Mesendoderm (in vitro differentiated cells): ENCODE data around the gene TRIM43. TPM values are rescaled to one million over a fixed set of nuclear protein-coding genes. Genes with fewer than 3 reads are reported as not detected.
"Not testable (repeated sequence)": the region's sequence is repeated elsewhere in the genome, so short reads cannot be mapped to it uniquely, and the experiment has no call there.

Source experiments
- DNase-seq: peaks from one replicate; pipeline ENCODE4 v3.0.0; 2013
- H2AK5ac ChIP-seq: 2 replicates; pipeline ENCODE4 v1.6.1; 2013; ENCODE audit warnings: low read length, inconsistent platforms
- H2BK120ac ChIP-seq: 2 replicates; pipeline ENCODE4 v1.6.1; 2013; ENCODE audit warnings: low read depth, mild to moderate bottlenecking, low read length, moderate library complexity, mixed read lengths
- H2BK15ac ChIP-seq: replicated peaks from 2 replicates; pipeline ENCODE4 v1.6.1; 2013; ENCODE audit warnings: low read depth, mild to moderate bottlenecking, moderate library complexity
- H2BK5ac ChIP-seq: 2 replicates; pipeline ENCODE4 v1.6.1; 2013; ENCODE audit warnings: low read length, inconsistent platforms
- H3K18ac ChIP-seq: 2 replicates; pipeline ENCODE4 v1.6.1; 2013; ENCODE audit warnings: mild to moderate bottlenecking, low read length, mixed read lengths
- H3K23ac ChIP-seq: one replicate; pipeline ENCODE4 v1.6.1; 2013; ENCODE audit warnings: low read length
- H3K27ac ChIP-seq: 2 replicates; pipeline ENCODE4 v1.5.1; 2013; ENCODE audit warnings: low read depth, mild to moderate bottlenecking, inconsistent platforms, low read length, moderate library complexity
- H3K27me3 ChIP-seq: 2 replicates; pipeline ENCODE4 v1.6.1; 2013; ENCODE audit warnings: low read length, control low read depth, mild to moderate bottlenecking, inconsistent platforms; ENCODE audit not compliant: insufficient read depth, poor library complexity
- H3K36me3 ChIP-seq: 2 replicates; pipeline ENCODE4 v1.6.1; 2013; ENCODE audit warnings: low read length, inconsistent platforms; ENCODE audit not compliant: control insufficient read depth, insufficient read depth
- H3K4ac ChIP-seq: one replicate; pipeline ENCODE4 v1.6.1; 2013; ENCODE audit warnings: low read depth, mild to moderate bottlenecking, low read length, moderate library complexity
- H3K4me1 ChIP-seq: 2 replicates; pipeline ENCODE4 v1.6.1; 2013; ENCODE audit warnings: low read depth, low read length, inconsistent platforms; ENCODE audit not compliant: control insufficient read depth
- H3K4me2 ChIP-seq: 2 replicates; pipeline ENCODE4 v1.6.1; 2013; ENCODE audit warnings: low read length
- H3K4me3 ChIP-seq: 2 replicates; pipeline ENCODE4 v1.5.1; 2013; ENCODE audit warnings: mild to moderate bottlenecking, low read length
- H3K56ac ChIP-seq: one replicate; pipeline ENCODE4 v1.6.1; 2013; ENCODE audit warnings: low read length
- H3K79me1 ChIP-seq: 2 replicates; pipeline ENCODE4 v1.6.1; 2013; ENCODE audit warnings: low read length, inconsistent platforms
- H3K79me2 ChIP-seq: 2 replicates; pipeline ENCODE4 v1.6.1; 2013; ENCODE audit warnings: mild to moderate bottlenecking, low read length; ENCODE audit not compliant: control insufficient read depth, insufficient read depth
- H3K9ac ChIP-seq: 2 replicates; pipeline ENCODE4 v1.6.1; 2013; ENCODE audit warnings: low read length, inconsistent platforms
- H4K5ac ChIP-seq: one replicate; pipeline ENCODE4 v1.6.1; 2013; ENCODE audit warnings: low read length
- H4K8ac ChIP-seq: one replicate; pipeline ENCODE4 v1.6.1; 2013; ENCODE audit warnings: low read depth, mild to moderate bottlenecking, control low read depth, low read length, moderate library complexity
- WGBS: extraction: QIAGEN DNeasy Blood & Tissue Kit; methylation state at CpG from one replicate; pipeline ENCODE4 v1.1.7; 2013; ENCODE audit warnings: low lambda C conversion rate, missing lambda C conversion rate; ENCODE audit not compliant: insufficient coverage; ENCODE audit errors: extremely low coverage; 5-methylcytosine and 5-hydroxymethylcytosine counted together
- polyA plus RNA-seq, 2 experiments: library from polyadenylated mRNA; stranded (reverse); fragments of 200-250 nt; gene quantifications; one replicate each; pipeline ENCODE4 v1.2.3, GENCODE V29; 2013

Gene TRIM43
- not detected for polyA plus RNA-seq (2013, experiment 1 of 2)
- not detected for polyA plus RNA-seq (2013, experiment 2 of 2)

DNA sequence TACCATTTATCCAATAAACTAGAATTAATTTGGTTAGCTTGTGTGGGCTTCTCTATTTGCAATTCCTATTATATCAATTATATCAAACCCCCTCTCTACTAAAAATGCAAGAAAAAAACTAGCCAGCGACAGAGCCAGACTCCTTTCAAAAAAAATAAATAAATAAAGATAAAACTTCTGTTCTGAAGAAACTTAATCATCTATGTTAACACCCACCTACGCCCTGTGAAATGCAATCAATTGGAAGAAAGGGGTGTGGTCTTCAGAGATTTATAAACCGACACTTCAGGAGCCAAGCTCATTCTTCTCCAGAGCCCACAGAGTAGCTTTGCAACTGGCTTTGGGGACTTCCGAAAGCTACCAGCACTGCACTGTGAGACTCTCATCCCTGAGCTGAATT lies at the start of gene TRIM43:
TSS of gene TRIM43 (plus strand) at position 301 of the 400 bp plus-strand sequence. CDS start 2,023 bp downstream, outside the sequence.
- no CpG with 5 or more reads among the region's 4 CpGs for WGBS

DNA sequence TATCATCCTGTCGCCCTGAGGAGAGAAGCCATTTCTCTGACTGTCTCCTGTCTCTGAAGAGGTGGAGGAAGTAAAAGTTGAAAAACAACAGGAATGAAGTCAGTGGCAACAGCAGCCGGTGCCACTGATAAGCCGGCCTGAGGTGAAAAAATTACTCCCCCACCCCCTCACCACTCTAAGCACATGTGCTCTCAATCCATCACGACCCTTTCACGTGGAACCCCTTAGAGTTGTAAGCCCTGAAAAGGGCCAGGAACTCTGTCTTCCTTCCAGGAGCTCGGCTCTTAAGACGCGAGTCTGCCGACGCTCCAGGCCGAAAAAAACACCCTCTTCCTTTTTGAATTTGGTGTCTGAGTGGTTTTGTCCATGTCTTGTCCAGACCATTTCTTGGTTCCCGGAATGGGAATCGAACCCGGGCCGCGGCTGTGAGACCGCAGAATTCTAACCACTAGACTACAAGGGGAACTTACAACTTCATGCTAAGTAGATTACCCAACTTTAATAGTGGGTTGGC lies 40.7 kb upstream of the TRIM43 start:
- no peaks in the 10 kb centered on the region for H3K79me2 ChIP-seq
- H3K9ac ChIP-seq: no peak overlapping the region
- H4K5ac ChIP-seq: no peak overlapping the region
- no peak overlapping the region for H3K4ac ChIP-seq
- no peak overlapping the region for H3K56ac ChIP-seq
- no peak overlapping the region for H3K4me3 ChIP-seq
- no peak overlapping the region for H3K18ac ChIP-seq
- H4K8ac ChIP-seq: no peak overlapping the region
- H3K79me1 ChIP-seq: no peaks in the 10 kb centered on the region
- H2BK15ac ChIP-seq: no peak overlapping the region
- H3K23ac ChIP-seq: no peak overlapping the region
- H2BK120ac ChIP-seq: no peak overlapping the region
- no peak overlapping the region for H3K4me2 ChIP-seq
- H2BK5ac ChIP-seq: no peak overlapping the region
- H3K36me3 ChIP-seq: no peaks in the 10 kb centered on the region
- H3K27ac ChIP-seq: no peak overlapping the region
- DNase-seq: no peak
- no CpG with 5 or more reads among the region's 17 CpGs for WGBS
- H3K4me1 ChIP-seq: no peaks in the 10 kb centered on the region
- no peaks in the 10 kb centered on the region for H3K27me3 ChIP-seq
- no peak overlapping the region for H2AK5ac ChIP-seq

More for the DNA sequence above, at the start of gene TRIM43:
- not testable (repeated sequence) for H3K79me2 ChIP-seq, DNase-seq, H3K79me1 ChIP-seq, H2BK5ac ChIP-seq, H2BK120ac ChIP-seq, H3K4ac ChIP-seq, H3K4me2 ChIP-seq, H2AK5ac ChIP-seq, H3K9ac ChIP-seq, H3K23ac ChIP-seq, H4K5ac ChIP-seq, H3K36me3 ChIP-seq, H2BK15ac ChIP-seq, H3K4me3 ChIP-seq, H3K27me3 ChIP-seq, H3K4me1 ChIP-seq, H3K27ac ChIP-seq, H3K56ac ChIP-seq, H3K18ac ChIP-seq, H4K8ac ChIP-seq

DNA sequence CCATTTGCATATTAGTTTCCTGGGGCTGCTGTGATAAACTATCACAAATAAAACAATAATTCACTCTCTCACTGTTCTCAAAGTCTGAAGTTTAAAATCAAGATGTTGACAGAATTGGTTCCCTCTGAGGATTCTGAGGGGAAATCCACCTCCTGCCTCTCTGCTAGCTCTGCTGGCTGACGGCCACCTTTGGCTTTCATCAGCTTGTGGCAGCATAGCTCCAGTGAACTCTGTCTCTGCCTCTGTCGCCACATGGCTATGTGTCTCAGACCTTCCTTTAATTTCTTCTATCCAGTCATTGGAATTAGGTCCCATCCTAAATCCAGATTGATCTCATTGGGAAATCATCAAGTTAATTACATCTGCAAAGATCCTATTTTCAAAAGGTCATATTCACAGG lies 38.9 kb upstream of the TRIM43 start:
- Histone ChIP-seq H2BK5ac (no peak overlapping the region), H4K8ac (no peak overlapping the region), H3K4me3 (no peak overlapping the region), H3K27ac (no peak overlapping the region), H2BK120ac (no peak overlapping the region), H3K56ac (no peak overlapping the region), H3K79me1 (no peaks in the 10 kb centered on the region), H3K4me2 (no peak overlapping the region), H3K9ac (no peak overlapping the region), H3K36me3 (no peaks in the 10 kb centered on the region), H3K79me2 (no peaks in the 10 kb centered on the region), H3K27me3 (no peaks in the 10 kb centered on the region), H4K5ac (no peak overlapping the region), H2BK15ac (no peak overlapping the region), H2AK5ac (no peak overlapping the region), H3K4me1 (no peaks in the 10 kb centered on the region), H3K18ac (no peak overlapping the region), H3K23ac (no peak overlapping the region), H3K4ac (no peak overlapping the region)
- no peak for DNase-seq
- no CpG with 5 or more reads among the region's 2 CpGs for WGBS

DNA sequence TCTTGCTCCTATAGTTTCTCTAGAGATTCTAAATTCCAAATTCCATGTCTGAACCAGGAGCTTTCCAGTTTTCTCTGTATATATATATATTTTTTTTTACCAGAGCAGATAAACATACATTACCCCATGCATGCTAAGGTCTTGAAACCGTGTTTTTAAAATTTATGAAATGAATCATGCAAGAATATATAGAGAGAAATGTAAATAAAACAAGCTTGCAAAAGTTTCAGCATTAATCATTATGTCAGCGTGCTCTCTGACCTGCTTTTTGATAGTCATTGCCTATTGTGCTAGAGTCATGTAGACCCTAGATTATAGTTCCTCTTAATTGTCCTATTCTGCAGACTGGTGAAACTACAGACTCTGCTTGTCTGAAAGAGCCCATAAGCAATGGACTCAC lies 22.6 kb upstream of the TRIM43 start:
- Histone ChIP-seq H3K79me2 (no peaks in the 10 kb centered on the region), H3K79me1 (no peaks in the 10 kb centered on the region), H3K18ac (no peak overlapping the region), H3K9ac (no peak overlapping the region), H3K4me2 (no peak overlapping the region), H4K8ac (no peak overlapping the region), H4K5ac (no peak overlapping the region), H3K56ac (no peak overlapping the region), H3K36me3 (no peaks in the 10 kb centered on the region), H2BK5ac (no peak overlapping the region), H3K27me3 (no peaks in the 10 kb centered on the region), H2BK120ac (no peak overlapping the region), H3K4me3 (no peak overlapping the region), H3K4me1 (no peaks in the 10 kb centered on the region), H3K27ac (no peak overlapping the region), H3K23ac (no peak overlapping the region), H2BK15ac (no peak overlapping the region), H3K4ac (no peak overlapping the region), H2AK5ac (no peak overlapping the region)
- no peak for DNase-seq
- WGBS: no CpG with 5 or more reads among the region's 2 CpGs

DNA sequence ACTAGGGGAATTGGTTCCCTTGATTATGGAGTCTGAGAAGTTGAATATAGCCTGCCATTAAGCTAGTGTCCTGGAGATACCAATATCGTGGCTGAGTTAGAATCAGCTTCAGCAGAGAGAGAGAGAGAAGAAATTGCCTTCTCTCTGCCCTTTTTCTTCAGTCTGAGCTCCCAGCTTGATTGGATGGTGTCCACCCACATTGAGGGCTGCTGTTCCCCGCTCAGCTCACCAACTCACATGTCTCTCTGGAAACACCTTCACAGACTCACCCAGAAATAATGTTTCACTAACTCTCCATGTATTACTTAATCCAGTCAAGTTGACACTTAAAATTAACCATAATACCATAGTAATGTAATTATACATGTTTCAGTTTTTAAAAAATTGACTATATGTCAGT lies 17.9 kb upstream of the TRIM43 start:
- Histone ChIP-seq H4K8ac (no peak overlapping the region), H2BK15ac (no peak overlapping the region), H3K36me3 (no peaks in the 10 kb centered on the region), H3K18ac (no peak overlapping the region), H4K5ac (no peak overlapping the region), H3K23ac (no peak overlapping the region), H3K79me1 (no peaks in the 10 kb centered on the region), H3K4me1 (no peaks in the 10 kb centered on the region), H3K56ac (no peak overlapping the region), H3K27ac (no peak overlapping the region), H2AK5ac (no peak overlapping the region), H3K27me3 (no peaks in the 10 kb centered on the region), H3K4ac (no peak overlapping the region), H3K4me2 (no peak overlapping the region), H3K79me2 (no peaks in the 10 kb centered on the region), H3K9ac (no peak overlapping the region), H2BK5ac (no peak overlapping the region), H3K4me3 (no peak overlapping the region), H2BK120ac (no peak overlapping the region)
- DNase-seq: no peak
- WGBS: no CpG with 5 or more reads among the region's 2 CpGs

DNA sequence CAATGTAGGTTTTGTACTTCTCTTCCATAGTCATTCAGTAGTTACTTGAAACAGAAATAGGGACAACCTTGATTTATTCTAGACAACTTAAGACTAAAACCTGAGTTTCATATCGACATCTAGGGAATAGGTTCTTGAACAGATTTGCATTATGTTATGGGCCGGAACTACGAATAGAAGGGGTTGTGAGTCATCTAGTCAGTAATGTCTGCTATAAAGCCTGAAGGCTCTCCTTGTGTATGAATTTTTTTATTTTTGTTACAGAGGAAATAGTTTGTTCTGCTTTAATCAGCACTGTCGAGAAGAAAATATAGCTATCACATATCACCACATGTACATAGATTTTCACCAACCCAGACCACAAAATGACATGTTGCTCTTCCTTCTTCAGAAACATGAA lies 17.3 kb upstream of the TRIM43 start:
- DNase-seq: no peak
- Histone ChIP-seq H4K5ac (no peak overlapping the region), H4K8ac (no peak overlapping the region), H3K4me2 (no peak overlapping the region), H2AK5ac (no peak overlapping the region), H2BK15ac (no peak overlapping the region), H3K56ac (no peak overlapping the region), H3K18ac (no peak overlapping the region), H2BK5ac (no peak overlapping the region), H3K79me2 (no peaks in the 10 kb centered on the region), H2BK120ac (no peak overlapping the region), H3K4me3 (no peak overlapping the region), H3K9ac (no peak overlapping the region), H3K79me1 (no peaks in the 10 kb centered on the region), H3K23ac (no peak overlapping the region), H3K4me1 (no peaks in the 10 kb centered on the region), H3K36me3 (no peaks in the 10 kb centered on the region), H3K27me3 (no peaks in the 10 kb centered on the region), H3K27ac (no peak overlapping the region), H3K4ac (no peak overlapping the region)
- WGBS: no CpG with 5 or more reads among the region's 4 CpGs
